Tibial artery (tissue), 4 donors: ENCODE results near the gene TJP3.

Experiments used
- DNase-seq, 2 donors: peaks; one replicate each; pipeline ENCODE4 v3.0.0-alpha.2; 2019
- H3K27ac ChIP-seq, 2 donors: fragments of 200-600 bp; sonication (generic) in 1 of 2; 1 replicate in 1 of 2; 2 replicates in 1 of 2; pipeline ENCODE4 v1.5.1; 2018 to 2019; ENCODE audit warnings: mild to moderate bottlenecking in 1 of 2
- H3K27me3 ChIP-seq, 2 donors: fragments of 200-600 bp; sonication (generic) in 1 of 2; one replicate each; pipeline versions ENCODE4 v1.5.1 to v1.6.0; 2016 to 2019
- H3K36me3 ChIP-seq, 3 donors: fragments of 200-600 bp; sonication (generic) in 2 of 3; one replicate each; pipeline ENCODE4 v1.5.1; 2016 to 2019; ENCODE audit warnings: mild to moderate bottlenecking in 2 of 3
- H3K4me1 ChIP-seq, 4 donors: fragments of 200-600 bp; sonication (generic) in 2 of 4; 1 replicate in 3 of 4; 2 replicates in 1 of 4; pipeline ENCODE4 v1.5.1; 2016 to 2019
- H3K4me3 ChIP-seq, 2 donors: fragments of 200-600 bp; sonication (generic) in 1 of 2; 1 replicate in 1 of 2; 2 replicates in 1 of 2; pipeline ENCODE4 v1.5.1; 2018 to 2019; ENCODE audit warnings: mild to moderate bottlenecking in 2 of 2
- H3K9me3 ChIP-seq, 3 donors: fragments of 200-600 bp; sonication (generic) in 1 of 3; one replicate each; pipeline ENCODE4 v1.5.1; 2016 to 2019
- CTCF ChIP-seq, 2 experiments: fragments of 200-600 bp in 1 of 2; fragments of 450-650 bp in 1 of 2; IDR thresholded peaks; one replicate each; pipeline ENCODE4 v1.5.1; 2017 to 2019; ENCODE audit warnings: antibody characterized with exemption in 2 of 2, mild to moderate bottlenecking in 1 of 2, moderate library complexity in 1 of 2
- intact Hi-C: fragments of 100-400 bp; cut with DNase I; formaldehyde crosslinking; loops from one replicate; pipeline ENCODE4 v1.15.0; 2023; ENCODE audit warnings: low total_unique reads

Gene TJP3

DNA sequence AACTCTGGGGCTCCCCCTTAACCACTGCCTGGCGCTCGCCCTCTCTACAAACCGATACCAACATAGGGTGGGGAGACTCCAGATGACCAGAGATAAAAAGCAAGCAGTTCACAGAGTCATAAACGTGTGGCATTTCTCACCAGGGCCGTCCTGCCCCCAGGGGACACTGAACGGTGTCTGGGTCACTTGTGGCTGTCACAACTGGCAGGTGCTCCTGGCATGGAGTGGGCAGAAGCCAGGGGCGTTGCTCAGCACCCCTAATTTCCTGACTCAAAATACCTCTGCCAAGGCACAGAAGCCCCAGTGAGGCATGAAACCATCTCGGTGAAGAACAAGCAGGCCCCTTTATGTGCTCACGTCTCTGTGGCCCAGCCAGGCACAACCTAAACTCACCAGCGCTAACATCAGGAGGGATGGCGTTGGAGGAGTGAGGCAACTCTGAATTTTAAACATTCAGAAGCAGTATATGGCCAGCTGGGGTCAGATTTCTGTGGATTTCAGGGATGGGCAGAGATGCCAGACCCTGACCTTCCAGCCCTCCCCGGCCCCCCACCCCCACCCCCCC is 9.7 kb upstream of the TJP3 start:
- H3K27me3 ChIP-seq, result no peaks in the 10 kb centered on the region
- peak overlapping the region; percentile 79 to 98 for H3K4me3 ChIP-seq
- no peak for DNase-seq
- no peaks in the 10 kb centered on the region for H3K9me3 ChIP-seq
- intact Hi-C loops, result no loop called here
- no peak for TF ChIP-seq CTCF (IDR thresholded peaks at IDR 0.05)
- peaks cover 0 to 54% (median 34%) of the 10 kb centered on the region in 4 donors for H3K4me1 ChIP-seq
- H3K27ac ChIP-seq, result peak overlapping the region; percentile 86 to 87
- peaks cover 0 to 18% (median 5%) of the 10 kb centered on the region in 3 donors for H3K36me3 ChIP-seq

- Histone ChIP-seq H3K36me3 (peaks cover 0 to 18% (median 5%) of the 10 kb centered on the region in 3 donors), H3K9me3 (no peaks in the 10 kb centered on the region), H3K4me3 (peak overlapping the region; percentile 79 to 98), H3K27ac (peak overlapping the region; percentile 86 to 87), H3K4me1 (peaks cover 0 to 47% (median 29%) of the 10 kb centered on the region in 4 donors), H3K27me3 (no peaks in the 10 kb centered on the region)
- no peak for TF ChIP-seq CTCF (IDR thresholded peaks at IDR 0.05)
- DNase-seq, result peak; percentile 66 to 83
- intact Hi-C loops, result no loop called here
Observed at GRCh38 chr19:3698974-3699740, 9.0 kb upstream of the TJP3 start.

DNA sequence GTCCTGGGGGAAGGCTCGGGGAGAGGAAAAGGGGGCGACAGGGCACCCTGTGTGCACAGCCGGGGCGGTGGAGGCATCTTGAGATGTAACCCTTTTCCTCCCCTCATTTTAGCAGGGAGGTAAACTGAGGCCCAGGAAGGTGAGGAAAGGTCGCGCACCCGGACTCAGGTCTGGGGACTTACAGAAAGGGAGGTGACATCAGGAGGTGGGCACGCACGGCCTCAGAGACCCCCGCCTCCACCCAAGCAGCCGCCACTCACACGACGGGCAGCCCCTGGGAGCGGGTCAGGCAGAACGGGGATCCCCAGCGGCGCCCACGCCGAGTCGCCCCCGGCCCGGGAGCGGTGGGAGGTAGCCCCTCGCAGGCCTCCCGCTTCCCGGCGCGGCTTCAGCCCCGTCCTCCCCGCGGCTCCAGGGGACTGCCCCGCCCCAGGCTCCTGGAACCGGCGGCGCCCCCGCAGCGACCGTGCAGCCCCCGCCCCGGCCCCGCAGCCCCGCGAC is 8.4 kb upstream of the TJP3 start:
- H3K27me3 ChIP-seq, result peaks cover 0 to 2% of the 10 kb centered on the region in 2 donors
- peaks cover 0 to 16% (median 5%) of the 10 kb centered on the region in 3 donors for H3K36me3 ChIP-seq
- H3K9me3 ChIP-seq, result no peaks in the 10 kb centered on the region
- intact Hi-C loops, result loop anchor here (2.0 kb wide), 1 partner anchor 35 kb away; no protein-coding TSS in a partner anchor
- H3K4me3 ChIP-seq, result peak overlapping the region; percentile 79 to 98
- H3K4me1 ChIP-seq, result peaks cover 0 to 41% (median 23%) of the 10 kb centered on the region in 4 donors
- peak overlapping the region; percentile 86 to 87 for H3K27ac ChIP-seq
- no peak for TF ChIP-seq CTCF (IDR thresholded peaks at IDR 0.05)
- DNase-seq, result no peak

DNA sequence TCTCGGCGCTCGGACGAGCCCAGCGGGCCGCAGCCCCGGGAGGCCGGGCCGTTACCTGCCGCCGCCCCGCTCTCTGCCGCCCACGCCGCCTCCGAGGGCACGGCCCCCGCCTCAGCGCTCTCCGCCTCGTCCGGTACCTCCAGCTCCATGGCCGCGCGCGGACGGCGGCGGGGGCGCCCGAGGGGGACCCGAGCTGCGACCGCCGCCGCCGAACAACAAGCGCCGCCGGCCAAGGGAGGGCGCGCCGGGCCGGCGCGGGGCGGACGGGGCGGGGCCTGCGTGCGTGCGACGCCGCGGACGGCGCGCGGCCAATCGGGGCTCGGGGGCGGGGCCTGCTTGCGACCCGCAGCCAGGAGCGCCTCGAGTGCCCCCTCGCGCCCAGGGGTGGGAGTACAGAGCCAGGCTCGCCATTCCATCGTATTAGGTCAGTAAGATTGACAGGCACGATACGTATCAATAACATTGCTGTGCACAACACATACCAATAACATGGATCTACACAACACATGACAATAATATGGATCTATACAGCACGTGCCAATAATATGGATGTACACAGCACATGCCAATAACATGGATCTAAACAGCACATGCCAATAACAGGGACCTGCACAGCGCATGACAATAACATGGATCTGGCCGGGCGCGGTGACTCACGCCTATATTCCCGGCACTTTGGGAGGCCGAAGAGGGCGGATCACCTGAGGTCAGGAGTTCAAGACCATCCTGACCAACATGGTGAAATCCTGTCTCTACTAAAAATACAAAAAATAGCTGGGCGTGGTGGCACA is 7.7 kb upstream of the TJP3 start, which contains the start of gene PIP5K1C:
PIP5K1C (minus strand) TSS at position 227 of the 791 bp plus-strand sequence; CDS start at position 149, 78 bp downstream.
- H3K4me1 ChIP-seq, result peaks cover 0 to 41% (median 21%) of the 10 kb centered on the region in 4 donors
- peak within 1 kb of the TSS; percentile 79 to 98 for H3K4me3 ChIP-seq
- peaks cover 0 to 10% (median 0%) of the 10 kb centered on the region in 3 donors for H3K36me3 ChIP-seq
- no peaks in the 10 kb centered on the region for H3K9me3 ChIP-seq
- DNase-seq, result peak; percentile 82 to 90
- H3K27me3 ChIP-seq, result peaks cover 0 to 9% of the 10 kb centered on the region in 2 donors
- TF ChIP-seq CTCF (IDR thresholded peaks at IDR 0.05), result peak; percentile 76 to 96
- peak within 1 kb of the TSS; percentile 86 to 87 for H3K27ac ChIP-seq
- intact Hi-C loops, result loop anchor here (2.0 kb wide), 1 partner anchor 36 kb away; no protein-coding TSS in a partner anchor

- TF ChIP-seq CTCF (IDR thresholded peaks at IDR 0.05), result no peak
- H3K4me1 ChIP-seq, result peaks cover 0 to 36% (median 21%) of the 10 kb centered on the region in 4 donors
- H3K27me3 ChIP-seq, result peaks cover 0 to 14% of the 10 kb centered on the region in 2 donors
- intact Hi-C loops, result loop anchor here (2.0 kb wide), 1 partner anchor 36 kb away; no protein-coding TSS in a partner anchor
- H3K4me3 ChIP-seq, result no peak overlapping the region
- H3K9me3 ChIP-seq, result no peaks in the 10 kb centered on the region
- no peak for DNase-seq
- no peak overlapping the region for H3K27ac ChIP-seq
- peaks cover 0 to 2% (median 0%) of the 10 kb centered on the region in 3 donors for H3K36me3 ChIP-seq
Observed at GRCh38 chr19:3701200-3701599, 7.0 kb upstream of the TJP3 start.
